ENCODE data around the gene PDP2.

PDP2 gene

DNA sequence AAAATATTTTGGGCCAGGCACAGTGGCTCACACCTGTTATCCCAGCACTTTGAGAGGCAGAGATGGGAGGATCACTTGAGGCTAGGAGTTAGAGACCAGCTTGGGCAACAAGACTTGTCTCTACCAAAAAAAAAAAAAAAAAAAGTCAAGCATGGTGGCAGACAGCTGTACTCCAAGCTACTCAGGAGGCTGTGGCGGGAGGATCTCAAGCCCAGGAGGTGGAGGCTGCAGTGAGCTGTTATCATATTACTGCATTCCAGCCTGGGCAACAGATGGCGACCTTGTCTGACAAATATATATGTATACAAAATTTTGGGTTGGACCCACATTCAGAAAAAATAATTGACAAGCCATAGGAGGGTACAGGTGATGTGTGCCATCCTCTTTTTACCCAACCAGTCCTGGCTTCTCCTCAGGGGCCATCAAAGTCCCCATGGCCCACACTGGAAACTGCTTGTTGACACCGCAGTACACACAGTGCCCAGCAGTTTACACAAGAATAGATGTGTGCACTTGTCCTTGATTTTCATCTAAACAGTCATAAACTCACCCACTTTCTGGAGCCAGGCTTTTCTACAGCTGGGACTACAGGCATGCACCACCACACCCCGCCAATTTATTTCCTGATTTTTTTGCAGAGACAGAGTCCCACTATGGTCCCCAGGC lies 56.7 kb downstream of the PDP2 start:
- Histone ChIP-seq H3K9ac (ENCODE audit: low read depth, low read length) (no peak overlapping the region), H3K9me3 (replicated peaks; ENCODE audit: low read length) (no peaks in the 10 kb centered on the region), H3K4me2 (ENCODE audit: low read length) (no peak overlapping the region), H3K36me3 (ENCODE audit: insufficient read depth, low read length) (peaks cover 42% of the 10 kb centered on the region), H3K4me1 (ENCODE audit: control insufficient read depth, insufficient read depth, low read length) (peaks cover 18% of the 10 kb centered on the region), H3K4me3 (ENCODE audit: low read length) (no peak overlapping the region), H3K27me3 (ENCODE audit: control insufficient read depth, insufficient read depth, low read length) (no peaks in the 10 kb centered on the region)

GRCh38 chr16:66937725-66938337 lies 57.5 kb downstream of the PDP2 start:
- peaks cover 47% of the 10 kb centered on the region for H3K36me3 ChIP-seq (ENCODE audit: insufficient read depth, low read length)
- H3K27me3 ChIP-seq (ENCODE audit: control insufficient read depth, insufficient read depth, low read length): no peaks in the 10 kb centered on the region
- H3K9ac ChIP-seq (ENCODE audit: low read depth, low read length): no peak overlapping the region
- no peak overlapping the region for H3K4me2 ChIP-seq (ENCODE audit: low read length)
- no peaks in the 10 kb centered on the region for H3K9me3 ChIP-seq (replicated peaks; ENCODE audit: low read length)
- H3K4me3 ChIP-seq (ENCODE audit: low read length): no peak overlapping the region
- peaks cover 18% of the 10 kb centered on the region for H3K4me1 ChIP-seq (ENCODE audit: control insufficient read depth, insufficient read depth, low read length)

DNA sequence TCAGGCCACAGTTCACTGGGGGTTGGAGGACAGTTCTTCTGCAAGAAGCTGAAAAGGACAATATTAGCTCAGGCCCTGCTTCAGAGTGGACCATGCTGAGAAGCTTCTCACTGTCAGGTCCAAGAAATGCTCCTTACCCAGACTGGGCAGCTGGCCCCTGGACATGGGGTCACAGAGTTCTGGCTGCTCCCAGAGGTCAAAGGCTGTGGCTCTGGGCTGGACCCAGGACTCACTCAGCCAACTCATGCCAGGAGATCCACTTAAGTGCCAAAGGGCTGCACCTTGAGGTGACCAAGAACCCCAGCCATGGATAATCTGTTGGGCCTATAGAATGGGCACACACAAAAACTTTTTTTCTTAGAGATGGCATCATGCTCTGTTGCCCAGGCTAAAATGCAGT lies 59.1 kb downstream of the PDP2 start:
- Histone ChIP-seq H3K4me2 (ENCODE audit: low read length) (no peak overlapping the region), H3K9ac (ENCODE audit: low read depth, low read length) (no peak overlapping the region), H3K4me3 (ENCODE audit: low read length) (no peak overlapping the region), H3K27me3 (ENCODE audit: control insufficient read depth, insufficient read depth, low read length) (no peaks in the 10 kb centered on the region), H3K4me1 (ENCODE audit: control insufficient read depth, insufficient read depth, low read length) (peaks cover 10% of the 10 kb centered on the region), H3K36me3 (ENCODE audit: insufficient read depth, low read length) (peaks cover 60% of the 10 kb centered on the region), H3K9me3 (replicated peaks; ENCODE audit: low read length) (no peaks in the 10 kb centered on the region)

- Histone ChIP-seq H3K9me3 (replicated peaks; ENCODE audit: low read length) (no peaks in the 10 kb centered on the region), H3K36me3 (ENCODE audit: insufficient read depth, low read length) (peaks cover 60% of the 10 kb centered on the region), H3K4me1 (ENCODE audit: control insufficient read depth, insufficient read depth, low read length) (peaks cover 10% of the 10 kb centered on the region), H3K27me3 (ENCODE audit: control insufficient read depth, insufficient read depth, low read length) (no peaks in the 10 kb centered on the region), H3K4me2 (ENCODE audit: low read length) (no peak overlapping the region), H3K4me3 (ENCODE audit: low read length) (no peak overlapping the region), H3K9ac (ENCODE audit: low read depth, low read length) (no peak overlapping the region)
These were observed 59.9 kb downstream of the PDP2 start for GRCh38 chr16:66940236-66940635.
